Effector memory CD8-positive, alpha-beta T cell (primary cell): ENCODE data around the gene COL27A1.

ENCODE experiments used
- ATAC-seq: fragments of 150-1000 bp; cut with Tn5 transposase; replicated peaks from 2 replicates; pipeline ENCODE4 v1.10.0; 2021; ENCODE audit warnings: mild to moderate bottlenecking, moderate library complexity
- DNase-seq, 3 experiments: peaks; one replicate each; pipeline ENCODE4 v3.0.0; 2021
- H3K27ac Mint-ChIP-seq, 2 donors: one replicate each; pipeline ENCODE4 v1.8.0; 2022; ENCODE audit warnings: mild to moderate bottlenecking in 2 of 2, mixed read lengths in 2 of 2, moderate library complexity in 2 of 2
- H3K27me3 Mint-ChIP-seq, 2 donors: one replicate each; pipeline ENCODE4 v1.8.0; 2022; ENCODE audit warnings: mixed read lengths in 2 of 2
- H3K36me3 Mint-ChIP-seq: one replicate; pipeline ENCODE4 v1.8.0; 2022; ENCODE audit warnings: mild to moderate bottlenecking, moderate library complexity, mixed read lengths; ENCODE audit not compliant: insufficient read depth
- H3K4me1 Mint-ChIP-seq, 2 donors: one replicate each; pipeline ENCODE4 v1.8.0; 2022; ENCODE audit warnings: low read depth in 2 of 2, mixed read lengths in 2 of 2
- H3K4me3 Mint-ChIP-seq, 2 donors: one replicate each; pipeline ENCODE4 v1.8.0; 2022; ENCODE audit warnings: mild to moderate bottlenecking in 2 of 2, mixed read lengths in 2 of 2, moderate library complexity in 2 of 2
- H3K9me3 Mint-ChIP-seq, 2 donors: one replicate each; pipeline ENCODE4 v1.8.0; 2022; ENCODE audit warnings: mixed read lengths in 2 of 2

COL27A1 gene

DNA sequence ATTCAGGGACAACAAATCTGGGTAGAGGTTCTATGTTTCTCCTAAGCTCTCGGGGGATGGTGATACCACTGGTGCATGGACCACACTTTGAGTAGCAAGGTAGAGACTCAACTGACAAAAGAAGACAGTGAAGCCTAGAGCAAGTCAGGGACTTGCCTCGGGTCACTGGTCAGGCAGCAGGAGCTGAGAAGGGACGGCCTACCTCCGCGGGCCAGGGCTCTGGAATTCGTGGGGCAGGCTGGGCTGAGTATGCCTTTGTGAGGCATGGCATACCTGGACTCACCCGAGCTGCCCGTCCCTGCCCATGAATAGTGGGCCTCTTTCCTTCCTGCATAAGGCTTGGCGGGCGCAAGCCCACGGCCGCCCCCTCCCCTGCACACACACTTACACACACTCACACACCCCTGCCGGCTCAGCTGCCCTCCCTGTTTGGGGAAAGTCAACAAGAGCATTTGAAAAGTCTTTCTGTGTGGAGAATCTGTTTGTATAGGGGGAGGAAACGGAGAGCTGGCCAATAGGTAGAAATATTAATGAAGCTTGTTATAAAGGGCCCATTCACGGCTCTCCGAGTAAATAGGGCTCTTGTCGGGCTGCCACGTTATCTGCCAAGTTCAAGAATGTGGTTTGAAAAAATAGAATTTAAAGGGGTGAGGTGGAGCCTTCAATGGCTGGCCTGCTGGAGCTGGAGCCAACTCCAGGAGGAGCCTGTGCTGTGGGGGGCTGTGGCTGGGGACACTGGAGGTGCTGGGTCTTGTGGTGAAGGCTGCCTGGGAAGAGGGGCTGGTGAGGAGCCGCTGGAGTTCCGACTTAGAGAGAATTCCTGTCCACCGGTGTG lies 37.1 kb upstream of the COL27A1 start:
- H3K4me3 Mint-ChIP-seq, result no peak overlapping the region
- H3K36me3 Mint-ChIP-seq, result no peaks in the 10 kb centered on the region
- no peak for DNase-seq
- H3K27ac Mint-ChIP-seq, result no peak overlapping the region
- ATAC-seq, result no peak
- no peaks in the 10 kb centered on the region for H3K4me1 Mint-ChIP-seq
- no peaks in the 10 kb centered on the region for H3K9me3 Mint-ChIP-seq
- peaks cover 35 to 46% of the 10 kb centered on the region in 2 donors for H3K27me3 Mint-ChIP-seq

DNA sequence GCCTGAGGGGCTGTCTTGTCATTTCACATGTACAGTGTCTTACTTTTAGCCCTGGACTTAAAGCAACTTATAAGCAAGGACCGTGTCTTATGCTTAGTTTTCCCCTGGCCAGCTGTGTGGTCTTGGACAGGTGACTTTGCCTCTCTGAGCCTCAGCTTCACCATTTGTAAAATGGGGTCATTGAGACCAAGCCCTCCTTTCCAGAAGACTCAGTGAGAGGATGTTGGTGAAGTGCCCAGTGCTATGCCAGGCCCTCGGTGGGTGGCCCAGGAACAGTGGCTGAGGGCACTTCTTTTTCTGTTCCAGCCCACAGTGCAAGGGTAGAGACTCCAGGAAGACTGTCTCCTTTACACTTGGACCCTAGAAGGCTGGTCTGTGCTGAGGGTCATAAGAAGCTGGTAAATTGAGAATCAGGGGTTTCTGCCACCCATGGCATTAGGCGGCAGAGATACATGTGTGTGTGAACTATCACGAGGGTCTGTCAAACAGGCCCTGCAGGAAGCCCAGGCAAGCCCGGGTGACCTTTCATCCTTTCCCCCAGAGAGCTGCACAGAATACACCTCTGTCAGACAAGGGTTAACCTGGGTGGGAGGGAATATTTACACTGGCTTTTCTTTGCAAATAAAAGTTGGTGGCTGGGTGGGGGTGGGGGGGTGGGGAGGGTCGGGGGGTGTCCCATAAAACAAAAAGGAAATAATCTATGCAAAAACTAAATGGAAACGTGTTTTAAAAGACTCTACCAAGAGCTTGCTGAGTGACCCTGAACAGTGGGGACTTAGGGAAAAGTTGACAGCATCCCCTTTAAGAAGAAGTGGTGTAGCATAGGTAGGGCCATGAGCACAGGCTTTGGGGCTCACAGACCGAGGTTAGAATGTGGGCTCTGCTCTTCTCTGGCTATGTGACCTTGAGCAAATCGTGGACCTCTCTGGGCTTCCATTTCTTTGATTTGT lies 35.8 kb upstream of the COL27A1 start:
- Mint-ChIP-seq H3K27ac (no peak overlapping the region), H3K4me3 (no peak overlapping the region), H3K27me3 (peaks cover 25 to 39% of the 10 kb centered on the region in 2 donors), H3K9me3 (no peaks in the 10 kb centered on the region), H3K36me3 (no peaks in the 10 kb centered on the region), H3K4me1 (no peaks in the 10 kb centered on the region)
- DNase-seq (no peak), ATAC-seq (no peak)

DNA sequence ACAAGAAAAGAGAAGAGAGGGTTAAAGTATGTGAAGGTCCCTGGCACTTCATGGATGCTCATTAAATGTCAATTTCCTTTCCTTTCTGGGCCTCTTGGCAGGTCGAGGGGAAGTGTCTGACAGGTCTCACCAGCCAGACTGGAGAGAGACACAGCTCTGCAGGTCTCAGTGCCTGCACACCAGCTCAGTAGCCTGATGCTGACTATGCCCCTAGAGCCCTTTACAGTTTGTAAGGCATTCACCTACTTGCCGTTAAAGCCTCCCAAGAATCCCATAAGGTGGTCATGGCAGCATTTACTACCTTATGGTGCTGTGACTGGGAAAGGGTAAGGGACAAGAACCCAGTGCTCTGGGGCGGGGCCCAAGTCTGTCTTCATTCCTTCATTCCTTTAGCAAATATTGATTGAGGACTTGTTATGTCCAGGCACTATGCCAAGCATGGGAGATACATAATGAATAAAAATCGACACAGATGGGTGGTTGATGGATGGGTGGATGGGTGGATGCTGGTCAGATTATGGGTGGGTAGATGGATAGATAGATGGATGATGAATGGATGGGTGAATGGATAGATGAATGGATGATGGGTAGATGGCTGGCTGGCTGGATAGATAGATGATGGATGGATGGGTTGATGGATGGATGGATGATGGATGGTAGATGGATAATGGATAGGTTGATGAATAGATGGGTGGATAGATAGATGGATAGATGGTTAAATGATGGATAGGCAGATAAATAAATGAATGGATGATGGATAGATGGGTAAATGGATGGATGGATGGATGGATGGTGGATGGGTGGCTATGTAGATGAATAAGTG lies 34.9 kb upstream of the COL27A1 start:
- Mint-ChIP-seq H3K27me3 (peaks cover 25 to 39% of the 10 kb centered on the region in 2 donors), H3K9me3 (no peaks in the 10 kb centered on the region), H3K27ac (no peak overlapping the region), H3K4me1 (no peaks in the 10 kb centered on the region), H3K4me3 (no peak overlapping the region), H3K36me3 (no peaks in the 10 kb centered on the region)
- DNase-seq, result no peak
- ATAC-seq, result no peak

DNA sequence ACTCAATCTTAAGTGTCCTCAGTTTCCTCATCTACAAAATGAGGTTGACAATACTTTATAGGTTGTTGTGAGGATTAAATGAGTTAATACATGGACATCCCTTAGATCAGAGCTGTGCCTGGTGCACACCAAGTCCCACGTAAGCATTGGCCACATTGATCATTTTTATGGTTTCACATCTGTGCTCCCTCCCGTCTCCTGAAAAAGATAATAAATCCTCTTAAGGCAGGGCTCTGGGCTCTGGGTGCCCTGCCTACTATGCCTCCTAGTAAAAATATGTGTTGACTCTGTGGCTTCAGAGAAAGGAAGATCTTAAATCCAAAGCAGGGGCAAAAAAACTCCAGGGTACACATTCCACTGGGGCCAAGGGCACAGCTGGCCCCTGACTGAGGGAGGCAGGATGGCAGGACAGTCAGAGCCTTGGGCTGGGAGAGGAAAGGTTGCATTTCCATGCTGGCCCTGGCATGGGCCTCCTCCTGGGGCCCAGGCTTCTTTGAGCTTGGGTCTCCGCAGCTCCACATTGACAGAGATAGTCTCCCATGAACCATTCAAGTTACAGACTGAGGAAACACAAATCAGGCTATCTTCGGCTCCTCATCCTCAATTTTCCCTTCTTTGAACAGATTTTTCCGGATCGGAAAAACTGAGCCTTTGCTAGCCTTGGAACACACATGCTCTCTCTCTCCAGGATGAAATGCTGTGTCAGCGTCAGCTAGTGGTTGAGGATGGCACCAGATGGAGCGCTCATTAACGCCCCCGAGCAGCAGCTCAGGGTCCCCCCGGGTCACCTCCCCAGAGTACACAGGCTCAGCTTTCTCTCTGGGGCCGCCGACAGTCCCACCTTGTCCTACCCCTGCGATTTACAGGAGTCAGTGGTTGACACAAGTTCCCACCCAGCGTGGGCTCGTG lies 33.9 kb upstream of the COL27A1 start:
- Mint-ChIP-seq H3K4me3 (no peak overlapping the region), H3K27ac (no peak overlapping the region), H3K9me3 (no peaks in the 10 kb centered on the region), H3K36me3 (no peaks in the 10 kb centered on the region), H3K4me1 (no peaks in the 10 kb centered on the region), H3K27me3 (peaks cover 31 to 36% of the 10 kb centered on the region in 2 donors)
- ATAC-seq, result no peak
- no peak for DNase-seq

DNA sequence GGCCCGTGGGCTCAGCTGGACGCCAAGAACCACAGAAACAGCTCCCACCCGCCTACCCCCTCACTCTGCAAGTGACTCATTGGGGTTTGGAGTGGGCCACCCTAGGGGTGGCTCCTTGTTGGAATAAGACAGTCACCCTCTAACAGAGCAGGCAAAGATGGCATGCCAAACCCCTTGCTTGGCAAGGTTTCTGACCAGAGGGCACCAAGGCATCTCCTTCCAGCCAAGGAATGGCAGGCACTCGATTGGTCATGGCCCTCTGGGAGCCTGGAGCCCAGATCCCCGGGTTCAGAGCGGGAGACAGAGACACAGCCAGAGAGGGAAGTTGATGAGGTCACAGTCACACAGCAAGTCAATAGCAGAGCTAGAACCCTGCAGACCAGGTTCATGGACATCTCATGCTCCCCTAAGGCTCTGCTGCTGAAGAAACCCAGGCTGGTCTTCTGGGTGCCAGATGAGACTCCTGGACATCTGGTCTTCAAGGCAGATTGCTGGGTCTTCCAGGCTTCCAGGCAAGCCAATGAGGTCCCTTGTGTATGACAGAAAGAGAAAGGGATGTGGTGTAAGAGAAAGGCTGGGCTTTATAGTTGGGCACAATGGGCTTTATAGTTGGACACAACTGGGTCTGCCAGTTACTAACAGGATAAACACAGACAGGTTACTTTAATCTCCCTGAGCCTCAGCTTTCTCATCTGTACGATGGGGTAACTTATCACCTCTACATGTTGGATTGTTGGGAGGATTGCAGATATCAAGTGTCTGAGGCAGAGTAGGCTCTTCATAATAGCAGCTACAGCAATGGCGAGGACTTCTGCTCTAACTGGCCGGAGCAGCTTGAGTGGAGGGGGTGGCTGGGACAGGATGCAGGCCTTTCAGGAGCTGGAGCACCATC lies 33.0 kb upstream of the COL27A1 start:
- DNase-seq, result no peak
- Mint-ChIP-seq H3K4me3 (no peak overlapping the region), H3K27me3 (peaks cover 35 to 37% of the 10 kb centered on the region in 2 donors), H3K4me1 (no peaks in the 10 kb centered on the region), H3K27ac (no peak overlapping the region), H3K36me3 (no peaks in the 10 kb centered on the region), H3K9me3 (peaks cover 2 to 4% of the 10 kb centered on the region in 2 donors)
- ATAC-seq, result no peak

DNA sequence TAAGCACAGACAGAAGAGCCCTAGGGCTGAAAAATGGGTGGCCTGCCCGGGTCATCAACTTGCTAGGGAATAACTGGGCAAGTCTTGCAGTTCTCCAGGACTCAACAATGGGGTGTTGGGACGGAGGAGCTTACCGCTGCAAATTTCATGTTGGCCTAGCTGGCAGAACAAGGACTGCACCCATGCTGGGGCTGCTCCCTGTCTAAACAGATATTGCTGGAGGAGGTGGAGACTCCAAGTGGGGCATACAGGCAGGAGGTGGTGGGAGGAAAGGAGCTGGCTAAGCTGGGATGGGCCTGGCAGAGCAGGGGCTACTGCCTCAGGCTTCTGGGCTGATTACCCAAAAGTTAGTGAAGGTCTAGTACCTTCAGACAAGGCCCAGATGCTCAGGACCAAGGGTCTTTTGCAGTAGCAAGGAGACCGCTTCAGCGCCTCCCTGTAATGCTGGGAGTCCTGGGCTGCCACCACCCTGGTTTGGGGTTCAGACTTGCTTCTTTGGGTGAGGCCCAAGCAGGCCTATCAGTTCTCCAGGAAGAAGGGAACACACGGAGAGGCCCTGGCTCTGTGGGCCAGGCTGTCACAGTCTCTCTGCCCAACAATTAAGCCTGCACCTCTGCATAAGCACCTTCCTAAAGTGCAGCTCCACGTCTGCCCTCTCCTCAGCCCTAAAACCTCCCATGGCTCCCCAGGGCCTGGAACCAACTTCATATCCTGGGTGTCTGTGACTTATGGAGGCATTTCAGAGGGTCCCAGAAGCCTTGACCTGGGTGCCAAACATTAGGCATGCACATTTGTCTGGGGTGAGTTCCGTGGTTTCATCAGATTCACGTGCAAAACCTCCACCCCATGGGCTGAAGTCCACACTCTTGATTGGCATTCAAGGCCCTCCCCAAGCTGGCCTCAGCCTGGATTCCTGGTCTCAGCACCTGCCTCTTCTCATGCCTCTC lies 32.0 kb upstream of the COL27A1 start:
- H3K9me3 Mint-ChIP-seq, result peaks cover 2 to 6% of the 10 kb centered on the region in 2 donors
- H3K27me3 Mint-ChIP-seq, result peaks cover 35 to 37% of the 10 kb centered on the region in 2 donors
- no peak overlapping the region for H3K27ac Mint-ChIP-seq
- no peaks in the 10 kb centered on the region for H3K4me1 Mint-ChIP-seq
- ATAC-seq (no peak), DNase-seq (no peak)
- H3K36me3 Mint-ChIP-seq, result no peaks in the 10 kb centered on the region
- no peak overlapping the region for H3K4me3 Mint-ChIP-seq

DNA sequence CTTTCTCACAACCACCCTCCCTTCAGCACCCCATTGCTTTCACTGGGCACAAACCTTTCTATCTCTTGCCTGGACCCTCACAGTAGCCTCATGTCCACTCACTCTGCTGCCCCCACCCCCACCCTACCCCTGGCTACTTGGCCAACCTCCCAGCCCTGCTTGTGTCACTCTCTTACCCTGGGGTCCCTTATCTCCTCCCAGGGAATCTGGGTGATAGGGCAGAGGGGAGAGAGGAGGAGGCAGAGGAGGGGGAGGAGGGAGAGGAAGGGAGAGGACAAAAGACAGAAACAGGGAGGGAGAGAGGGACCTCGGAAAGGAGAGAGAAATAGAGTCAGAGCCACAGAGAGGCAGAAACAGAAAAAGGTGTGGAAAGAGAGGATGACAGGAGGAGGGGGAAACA lies 31.2 kb upstream of the COL27A1 start:
- no peaks in the 10 kb centered on the region for H3K4me1 Mint-ChIP-seq
- no peak overlapping the region for H3K4me3 Mint-ChIP-seq
- H3K9me3 Mint-ChIP-seq, result peaks cover 2 to 6% of the 10 kb centered on the region in 2 donors
- H3K27me3 Mint-ChIP-seq, result peaks cover 35 to 38% of the 10 kb centered on the region in 2 donors
- H3K27ac Mint-ChIP-seq, result no peak overlapping the region
- H3K36me3 Mint-ChIP-seq, result no peaks in the 10 kb centered on the region
- no peak for DNase-seq
- ATAC-seq, result no peak

DNA sequence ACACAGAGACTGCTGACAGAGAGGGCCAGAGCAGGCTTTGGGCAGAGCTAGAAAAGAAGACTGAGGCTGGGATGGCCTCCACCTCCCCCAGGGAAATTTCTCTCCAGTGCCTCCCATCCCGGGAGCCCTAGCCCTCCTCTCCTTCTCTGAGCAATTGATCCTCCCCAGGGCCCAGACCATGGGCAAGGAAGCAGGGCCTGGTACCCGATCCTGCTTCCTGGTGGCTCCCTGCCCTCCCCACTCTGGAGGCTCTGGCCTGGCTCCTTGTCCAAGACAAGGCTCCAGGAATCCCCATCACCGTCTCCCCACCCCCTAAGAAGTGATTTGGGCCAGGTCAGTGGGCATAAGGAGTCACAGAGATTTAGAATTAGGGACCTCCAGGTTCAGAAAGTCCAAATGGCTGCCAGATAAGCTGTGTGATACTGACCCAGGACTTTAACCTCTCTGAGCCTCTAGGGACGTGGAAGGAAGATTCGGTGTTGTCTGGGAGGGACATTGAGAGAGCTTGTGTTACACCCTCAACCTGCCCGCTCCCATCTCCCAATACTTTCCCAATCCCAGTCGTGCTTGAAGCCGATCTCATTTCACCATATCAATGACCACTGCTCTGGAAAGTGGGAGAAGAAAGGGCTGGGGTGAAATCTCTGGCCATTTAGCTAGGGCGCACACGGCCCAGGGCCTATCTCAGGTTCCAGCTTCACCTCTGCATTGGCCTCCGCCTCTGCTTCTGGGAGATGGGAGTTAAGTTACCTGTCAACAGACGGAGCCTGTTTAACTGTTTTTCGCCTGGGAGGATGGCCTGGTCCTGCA lies 30.5 kb upstream of the COL27A1 start:
- no peaks in the 10 kb centered on the region for H3K4me1 Mint-ChIP-seq
- H3K27me3 Mint-ChIP-seq, result peaks cover 40 to 44% of the 10 kb centered on the region in 2 donors
- no peaks in the 10 kb centered on the region for H3K36me3 Mint-ChIP-seq
- no peak overlapping the region for H3K27ac Mint-ChIP-seq
- H3K9me3 Mint-ChIP-seq, result peaks cover 2 to 6% of the 10 kb centered on the region in 2 donors
- ATAC-seq (no peak), DNase-seq (no peak)
- no peak overlapping the region for H3K4me3 Mint-ChIP-seq

DNA sequence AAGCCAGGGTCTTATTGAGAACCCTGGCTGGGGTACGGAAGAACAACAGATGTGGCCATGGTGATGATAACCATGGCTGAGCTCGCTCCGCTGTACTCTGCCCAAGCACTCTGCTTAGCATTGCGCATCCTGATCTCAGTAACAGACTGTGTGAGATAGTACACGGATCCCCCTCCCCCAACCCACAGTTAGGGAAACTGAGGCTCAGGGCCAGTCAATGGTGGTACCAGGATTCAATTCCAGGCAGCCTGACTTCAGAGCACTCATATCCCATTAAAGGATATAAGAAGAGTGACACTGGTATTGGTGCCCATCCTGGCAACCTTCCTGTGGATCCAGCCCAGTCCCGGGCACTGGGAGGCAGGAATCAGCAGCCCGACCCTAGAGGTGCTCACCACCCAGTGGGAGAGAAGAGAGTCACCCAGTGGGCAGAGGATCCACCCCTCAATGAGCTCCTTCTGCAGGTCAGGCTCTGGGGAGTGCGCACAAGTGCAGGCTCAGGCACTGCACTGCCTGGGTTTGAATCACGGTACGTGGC lies 29.8 kb upstream of the COL27A1 start:
- Mint-ChIP-seq H3K9me3 (peaks cover 2 to 6% of the 10 kb centered on the region in 2 donors), H3K27ac (no peak overlapping the region), H3K36me3 (no peaks in the 10 kb centered on the region), H3K4me1 (no peaks in the 10 kb centered on the region), H3K4me3 (no peak overlapping the region), H3K27me3 (peaks cover 47 to 49% of the 10 kb centered on the region in 2 donors)
- ATAC-seq (no peak), DNase-seq (no peak)
